Measurements from ENCODE around the gene KCNJ14. TPM values are rescaled to one million over a fixed set of nuclear protein-coding genes. Genes with fewer than 3 reads are reported as not detected.

The KCNJ14 gene
- total and polyA plus RNA-seq, 2 donors = 0.33 to 0.42 TPM

GRCh38 chr19:48508729-48509411 lies 53.5 kb downstream of the KCNJ14 start:
- no peaks in the 10 kb centered on the region for H3K4me1 ChIP-seq (ENCODE audit: insufficient read depth)
- no peak overlapping the region for H3K4me3 ChIP-seq (ENCODE audit: low read depth, low read length)
- WGBS = 85% methylated on average over 32 of the region's 32 CpGs

GRCh38 chr19:48509467-48510194 lies 54.3 kb downstream of the KCNJ14 start:
- H3K36me3 ChIP-seq (ENCODE audit: insufficient read depth) = no peaks in the 10 kb centered on the region
- H3K4me1 ChIP-seq (ENCODE audit: insufficient read depth) = no peaks in the 10 kb centered on the region
- 73% methylated on average over 12 of the region's 12 CpGs for WGBS
- no peak for DNase-seq (ENCODE audit: extremely low spot score)
- no peak overlapping the region for H3K4me3 ChIP-seq (ENCODE audit: low read depth, low read length)
- no peak overlapping the region for H3K27ac ChIP-seq (ENCODE audit: low read depth)

More at GRCh38 chr19:48508729-48509411, 53.5 kb downstream of the KCNJ14 start:
- H3K27ac ChIP-seq (ENCODE audit: low read depth) = no peak overlapping the region
- DNase-seq (ENCODE audit: extremely low spot score) = no peak
- no peaks in the 10 kb centered on the region for H3K36me3 ChIP-seq (ENCODE audit: insufficient read depth)

- no peak for DNase-seq (ENCODE audit: extremely low spot score)
- Histone ChIP-seq H3K4me1 (ENCODE audit: insufficient read depth) (no peaks in the 10 kb centered on the region), H3K27ac (ENCODE audit: low read depth) (no peak overlapping the region), H3K36me3 (ENCODE audit: insufficient read depth) (no peaks in the 10 kb centered on the region), H3K4me3 (ENCODE audit: low read depth, low read length) (no peak overlapping the region)
- 11% methylated on average over 24 of the region's 24 CpGs for WGBS
Measured at GRCh38 chr19:48510421-48511268, 55.3 kb downstream of the KCNJ14 start.

- H3K27ac ChIP-seq (ENCODE audit: low read depth) = no peak overlapping the region
- H3K36me3 ChIP-seq (ENCODE audit: insufficient read depth) = no peaks in the 10 kb centered on the region
- no peak for DNase-seq (ENCODE audit: extremely low spot score)
- H3K4me3 ChIP-seq (ENCODE audit: low read depth, low read length) = no peak overlapping the region
- 3% methylated on average over 31 of the region's 32 CpGs for WGBS
- no peaks in the 10 kb centered on the region for H3K4me1 ChIP-seq (ENCODE audit: insufficient read depth)
Measured at GRCh38 chr19:48511321-48511731, 56.0 kb downstream of the KCNJ14 start.

- Histone ChIP-seq H3K4me3 (ENCODE audit: low read depth, low read length) (no peak within 1 kb of the TSS), H3K27ac (ENCODE audit: low read depth) (no peak within 1 kb of the TSS), H3K4me1 (ENCODE audit: insufficient read depth) (no peaks in the 10 kb centered on the region), H3K36me3 (ENCODE audit: insufficient read depth) (no peaks in the 10 kb centered on the region)
- 9% methylated on average over 32 of the region's 32 CpGs for WGBS
- no peak for DNase-seq (ENCODE audit: extremely low spot score)
Measured at GRCh38 chr19:48511800-48512503, 56.6 kb downstream of the KCNJ14 start, which contains the start of gene LMTK3. TSS of gene LMTK3 (minus strand) at chr19:48511835. CDS start at chr19:48511576, 259 bp downstream.

- no peaks in the 10 kb centered on the region for H3K36me3 ChIP-seq (ENCODE audit: insufficient read depth)
Measured at GRCh38 chr19:48512504-48513288, 57.3 kb downstream of the KCNJ14 start.

GRCh38 chr19:48513289-48514122 lies 58.1 kb downstream of the KCNJ14 start:
- peak; percentile 52 for DNase-seq (ENCODE audit: extremely low spot score)
- H3K27ac ChIP-seq (ENCODE audit: low read depth) = no peak overlapping the region
- WGBS = 3% methylated on average over 54 of the region's 54 CpGs

More at GRCh38 chr19:48512504-48513288, 57.3 kb downstream of the KCNJ14 start:
- H3K27ac ChIP-seq (ENCODE audit: low read depth) = no peak overlapping the region
- no peak overlapping the region for H3K4me3 ChIP-seq (ENCODE audit: low read depth, low read length)
- DNase-seq (ENCODE audit: extremely low spot score) = no peak
- no peaks in the 10 kb centered on the region for H3K4me1 ChIP-seq (ENCODE audit: insufficient read depth)
- WGBS = 45% methylated on average over 19 of the region's 19 CpGs

GRCh38 chr19:48514123-48514458 lies 58.7 kb downstream of the KCNJ14 start:
- Histone ChIP-seq H3K4me3 (ENCODE audit: low read depth, low read length) (no peak overlapping the region), H3K27ac (ENCODE audit: low read depth) (no peak overlapping the region), H3K36me3 (ENCODE audit: insufficient read depth) (no peaks in the 10 kb centered on the region), H3K4me1 (ENCODE audit: insufficient read depth) (no peaks in the 10 kb centered on the region)
- 36% methylated on average over 11 of the region's 11 CpGs for WGBS
- DNase-seq (ENCODE audit: extremely low spot score) = no peak

More at GRCh38 chr19:48513289-48514122, 58.1 kb downstream of the KCNJ14 start:
- Histone ChIP-seq H3K4me1 (ENCODE audit: insufficient read depth) (no peaks in the 10 kb centered on the region), H3K4me3 (ENCODE audit: low read depth, low read length) (peak overlapping the region; percentile 55), H3K36me3 (ENCODE audit: insufficient read depth) (no peaks in the 10 kb centered on the region)

GRCh38 chr19:48516536-48516935 lies 61.2 kb downstream of the KCNJ14 start:
- Histone ChIP-seq H3K36me3 (ENCODE audit: insufficient read depth) (no peaks in the 10 kb centered on the region), H3K4me1 (ENCODE audit: insufficient read depth) (no peaks in the 10 kb centered on the region), H3K27ac (ENCODE audit: low read depth) (no peak overlapping the region), H3K4me3 (ENCODE audit: low read depth, low read length) (no peak overlapping the region)
- WGBS = 69% methylated on average over 8 of the region's 8 CpGs
- DNase-seq (ENCODE audit: extremely low spot score) = no peak
